ENCODE results near the gene CPAMD8. TPM values are rescaled to one million over a fixed set of nuclear protein-coding genes. Genes with fewer than 3 reads are reported as not detected.
A peak's percentile ranks its signal among the peaks of the same experiment; 100 is the strongest.

The CPAMD8 gene
- total RNA-seq, 6 experiments from 2014 or later, result 0.90 to 1.8 (median 1.2) TPM

- Histone ChIP-seq H3K27me3 (no peaks in the 10 kb centered on the region), H3K9me3 (no peaks in the 10 kb centered on the region), H3K4me3 (no peak overlapping the region), H3K4me1 (no peaks in the 10 kb centered on the region), H3K36me3 (no peaks in the 10 kb centered on the region), H3K27ac (no peak overlapping the region)
- DNase-seq, result no peak
- TF ChIP-seq POLR2A (IDR thresholded peaks at IDR 0.05), result no peak
- 75% methylated on average over 12 of the region's 24 CpGs for WGBS (ENCODE audit: insufficient coverage, low coverage, low lambda C conversion rate, missing lambda C conversion rate)
- intact Hi-C loops (cut with DNase I), result no loop called here
- no peak for ATAC-seq
Measured at GRCh38 chr19:16890461-16891184, 136.0 kb downstream of the CPAMD8 start.

- WGBS (ENCODE audit: insufficient coverage, low coverage, low lambda C conversion rate, missing lambda C conversion rate), result no CpG with 5 or more reads among the region's 48 CpGs
- ATAC-seq, result no peak
- no peak overlapping the region for H3K27ac ChIP-seq
- TF ChIP-seq CTCF (IDR thresholded peaks at IDR 0.05) (no peak), POLR2A (IDR thresholded peaks at IDR 0.05) (no peak)
- no peak overlapping the region for H3K4me3 ChIP-seq
- no peaks in the 10 kb centered on the region for H3K4me1 ChIP-seq
- no peaks in the 10 kb centered on the region for H3K36me3 ChIP-seq
- no peak for DNase-seq
- H3K27me3 ChIP-seq, result no peaks in the 10 kb centered on the region
- intact Hi-C loops (cut with DNase I), result no loop called here
- H3K9me3 ChIP-seq, result no peaks in the 10 kb centered on the region
Measured at GRCh38 chr19:16889883-16890460, 136.6 kb downstream of the CPAMD8 start.

- Histone ChIP-seq H3K27me3 (no peaks in the 10 kb centered on the region), H3K27ac (no peak overlapping the region), H3K4me3 (no peak overlapping the region), H3K9me3 (no peaks in the 10 kb centered on the region), H3K4me1 (no peaks in the 10 kb centered on the region), H3K36me3 (no peaks in the 10 kb centered on the region)
- intact Hi-C loops (cut with DNase I), result no loop called here
- TF ChIP-seq POLR2A (IDR thresholded peaks at IDR 0.05), result no peak
- no peak for TF ChIP-seq CTCF (IDR thresholded peaks at IDR 0.05)
- 60% methylated on average over 1 of the region's 22 CpGs for WGBS (ENCODE audit: insufficient coverage, low coverage, low lambda C conversion rate, missing lambda C conversion rate)
- ATAC-seq (no peak), DNase-seq (no peak)
Measured at GRCh38 chr19:16889366-16889882, 137.2 kb downstream of the CPAMD8 start.

- WGBS (ENCODE audit: insufficient coverage, low coverage, low lambda C conversion rate, missing lambda C conversion rate), result 33% methylated on average over 11 of the region's 31 CpGs
- Histone ChIP-seq H3K27ac (no peak within 1 kb of the TSS), H3K4me1 (no peaks in the 10 kb centered on the region), H3K27me3 (no peaks in the 10 kb centered on the region), H3K4me3 (no peak within 1 kb of the TSS), H3K36me3 (no peaks in the 10 kb centered on the region), H3K9me3 (no peaks in the 10 kb centered on the region)
- intact Hi-C loops (cut with DNase I), result no loop called here
- TF ChIP-seq CTCF (IDR thresholded peaks at IDR 0.05) (no peak), POLR2A (IDR thresholded peaks at IDR 0.05) (no peak)
- DNase-seq, result peak in 1 of 3 donors; percentile 51
- ATAC-seq, result peak; percentile 12 to 52 (median 42)
Measured at GRCh38 chr19:16888629-16889365, 137.8 kb downstream of the CPAMD8 start, which contains the start of gene F2RL3. TSS of gene F2RL3 (plus strand) at chr19:16888999. CDS start at chr19:16889190, 191 bp downstream.

Data from right lobe of liver (tissue), 6 donors.